Stimulated activated CD4-positive, alpha-beta T cell treated with anti-CD3 and anti-CD28 coated beads, TNF-alpha, amount 100 ng/mL, for 1 hour (primary cell): ENCODE data around the gene EYA2.

Experiments
- DNase-seq, 3 donors: peaks; one replicate each; pipeline ENCODE4 v3.0.0-alpha.2; 2020; ENCODE audit warnings: low read depth in 3 of 3, low spot score in 1 of 3

EYA2 gene

DNA sequence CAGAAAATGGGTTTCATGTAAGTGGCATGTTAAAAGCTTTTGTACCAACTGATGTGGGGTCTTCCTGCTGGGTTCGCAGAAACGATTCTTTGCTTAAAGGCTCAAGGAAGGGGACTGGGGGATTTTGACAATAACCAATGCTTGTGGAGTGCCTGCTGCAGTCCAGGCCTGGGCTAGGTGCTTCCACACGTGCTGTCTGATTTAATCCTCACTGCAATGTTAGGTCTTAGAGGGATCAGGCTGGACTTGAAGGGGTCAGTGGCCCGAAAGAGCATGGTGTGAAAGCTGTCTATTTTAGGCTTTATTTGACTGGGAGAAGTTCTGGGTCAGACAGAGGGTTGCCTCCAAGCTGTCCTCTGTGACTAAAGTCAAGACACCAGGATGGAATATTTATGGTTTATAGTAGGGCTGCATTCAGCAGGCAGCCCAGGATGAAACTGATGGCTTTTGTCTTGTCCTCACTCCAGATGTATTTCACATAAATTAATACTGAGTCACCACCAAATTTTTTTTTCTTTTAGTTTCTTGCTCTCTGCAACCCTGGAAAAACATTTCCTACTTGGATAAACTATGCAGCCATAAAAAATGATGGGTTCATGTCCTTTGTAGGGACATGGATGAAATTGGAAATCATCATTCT lies 242.7 kb downstream of the EYA2 start:
- no peak for DNase-seq

DNA sequence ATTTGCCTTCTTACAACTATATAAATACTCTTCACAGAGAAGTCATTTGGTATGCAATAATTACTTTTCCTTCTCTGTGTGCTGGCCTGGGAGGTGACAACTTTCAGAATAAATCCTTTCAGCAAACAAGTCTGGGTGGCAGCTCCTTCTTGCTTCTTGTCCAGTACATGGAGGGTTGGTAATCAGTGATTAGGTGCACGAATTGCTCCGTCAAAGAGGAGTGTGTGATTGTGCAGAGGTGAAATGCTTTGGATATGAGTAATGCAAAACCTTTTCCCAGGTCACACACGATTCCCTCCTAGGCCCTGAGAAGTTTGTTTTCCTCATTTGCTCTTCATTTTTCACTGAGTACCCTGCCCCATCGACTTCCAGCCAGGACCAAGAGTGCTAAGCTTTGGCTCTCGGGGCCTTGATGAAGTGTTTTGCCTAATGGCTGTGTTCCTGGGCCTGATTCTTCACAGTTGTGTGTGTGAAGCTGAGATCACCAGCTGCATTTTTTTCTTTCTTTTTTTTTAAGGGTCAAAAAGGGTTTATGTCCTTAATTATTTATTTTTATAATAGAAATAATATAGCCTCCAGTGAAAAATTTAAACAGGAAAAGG lies 245.4 kb downstream of the EYA2 start:
- no peak for DNase-seq

DNA sequence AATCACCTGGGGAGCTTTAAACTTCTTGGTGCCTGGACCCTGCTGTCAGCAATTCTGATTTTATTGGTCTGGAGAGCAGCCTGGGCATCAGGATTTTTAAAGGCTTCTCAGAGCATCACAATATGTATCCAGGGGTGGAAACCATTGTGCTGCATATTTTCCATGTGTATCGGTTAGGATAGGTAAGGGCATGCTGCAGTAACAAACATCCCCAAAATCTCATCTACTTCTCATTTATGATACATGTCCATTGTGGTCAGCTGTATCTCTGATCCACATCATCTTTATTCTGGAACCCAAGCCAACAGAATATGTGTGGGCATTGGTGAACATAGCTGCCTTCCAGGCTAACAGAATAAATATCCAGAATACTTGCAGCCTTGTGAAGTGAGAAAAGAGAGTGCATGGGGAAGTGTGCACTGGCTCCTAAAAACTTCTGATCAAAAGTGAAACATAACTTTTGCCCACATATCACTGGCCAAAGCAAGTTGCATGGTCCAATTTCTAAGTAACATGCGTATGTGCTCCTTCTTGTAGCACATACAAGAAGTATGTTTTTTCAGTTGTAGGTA lies 246.8 kb downstream of the EYA2 start:
- no peak for DNase-seq

DNA sequence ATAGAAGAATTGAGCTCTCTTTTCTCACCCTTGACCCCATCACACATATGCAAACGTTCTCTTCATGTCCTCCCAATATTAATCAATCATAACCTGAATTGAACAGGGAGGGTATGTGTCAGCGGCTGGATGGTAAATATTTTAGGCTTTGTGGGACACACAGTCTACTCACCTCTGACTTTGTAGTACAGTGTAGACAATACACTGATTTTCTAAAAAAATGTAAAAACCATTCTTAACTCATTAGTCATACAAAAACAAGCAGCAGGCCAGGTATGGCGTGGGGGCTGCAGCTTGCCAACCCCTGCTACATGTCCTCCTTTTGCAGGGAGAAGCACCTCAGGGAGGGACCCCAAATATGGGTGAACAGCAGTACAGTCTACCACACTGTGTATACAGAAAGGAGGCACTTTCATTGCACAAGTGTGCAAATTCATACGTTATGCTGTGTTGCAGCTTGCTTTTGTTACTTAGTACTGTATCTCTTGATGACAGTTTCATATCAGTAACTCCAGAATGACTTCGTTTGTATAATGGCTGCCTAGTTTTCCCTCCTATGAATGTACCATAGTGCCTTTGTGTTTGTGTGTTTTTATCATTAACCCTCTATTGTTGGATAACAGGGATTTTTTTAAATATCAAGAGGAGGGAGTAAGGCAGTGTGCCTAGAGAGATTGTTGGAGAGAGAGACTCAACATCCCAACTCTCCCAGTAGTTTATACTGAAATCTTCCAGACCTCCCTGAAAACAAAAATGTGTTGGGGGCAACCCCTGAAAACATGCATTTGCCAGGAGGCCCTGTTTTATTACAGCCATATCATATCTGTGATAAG lies 247.5 kb downstream of the EYA2 start:
- DNase-seq: no peak

DNA sequence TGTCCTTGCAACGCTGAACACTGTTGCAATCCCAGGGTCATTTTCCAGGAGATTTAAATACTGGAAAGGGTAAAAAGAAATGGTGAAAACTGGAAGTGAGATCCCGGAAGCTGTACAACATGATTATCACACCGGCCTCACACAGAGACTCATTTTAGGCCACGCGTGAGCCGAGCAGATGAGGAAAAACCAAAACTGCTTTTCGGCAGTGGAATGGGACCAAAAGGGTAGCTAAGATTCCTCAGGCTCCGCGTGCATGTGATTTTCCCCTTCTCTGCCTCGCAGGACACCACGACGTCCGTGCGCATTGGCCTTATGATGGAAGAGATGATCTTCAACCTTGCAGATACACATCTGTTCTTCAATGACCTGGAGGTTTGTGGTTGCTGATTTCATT lies 248.1 kb downstream of the EYA2 start:
- no peak for DNase-seq

DNA sequence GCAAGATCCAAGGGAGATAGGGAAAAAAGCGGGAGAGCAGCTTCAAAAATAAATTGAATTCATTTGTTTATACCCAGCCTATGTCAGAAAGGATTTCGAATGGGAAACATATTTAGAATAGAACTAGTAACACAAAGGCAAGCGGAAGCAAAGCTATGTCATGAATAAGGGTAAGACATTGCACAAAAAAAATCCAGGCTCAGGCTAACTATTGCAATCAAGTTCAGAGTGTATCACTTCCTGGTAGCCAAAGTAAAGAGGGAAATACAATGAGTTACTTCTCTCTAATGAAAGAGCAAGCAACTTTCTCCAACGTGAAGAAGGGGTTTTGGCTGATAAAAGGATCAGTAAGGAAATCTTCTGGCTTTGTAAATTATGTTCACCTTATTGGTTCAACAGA lies 249.0 kb downstream of the EYA2 start:
- DNase-seq: no peak

DNA sequence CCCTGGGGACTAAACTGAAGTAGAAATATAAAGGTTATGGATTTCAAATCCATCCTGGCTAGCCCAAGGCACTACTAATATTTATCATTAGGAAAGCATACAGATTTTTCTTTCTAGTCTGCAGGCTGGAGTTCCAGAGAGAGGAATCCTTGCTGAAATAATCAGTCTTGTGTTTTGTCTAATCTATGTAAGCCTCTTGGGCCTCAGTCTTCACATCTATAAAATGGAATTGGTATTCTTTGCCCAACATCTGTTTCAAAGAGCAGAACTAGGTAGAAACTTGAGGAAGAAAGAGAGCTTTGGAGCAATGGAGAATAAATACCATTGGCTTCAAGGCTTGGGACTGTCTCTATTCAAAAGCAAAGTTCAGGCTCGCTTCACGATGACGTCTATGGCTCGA lies 249.8 kb downstream of the EYA2 start:
- DNase-seq: no peak

DNA sequence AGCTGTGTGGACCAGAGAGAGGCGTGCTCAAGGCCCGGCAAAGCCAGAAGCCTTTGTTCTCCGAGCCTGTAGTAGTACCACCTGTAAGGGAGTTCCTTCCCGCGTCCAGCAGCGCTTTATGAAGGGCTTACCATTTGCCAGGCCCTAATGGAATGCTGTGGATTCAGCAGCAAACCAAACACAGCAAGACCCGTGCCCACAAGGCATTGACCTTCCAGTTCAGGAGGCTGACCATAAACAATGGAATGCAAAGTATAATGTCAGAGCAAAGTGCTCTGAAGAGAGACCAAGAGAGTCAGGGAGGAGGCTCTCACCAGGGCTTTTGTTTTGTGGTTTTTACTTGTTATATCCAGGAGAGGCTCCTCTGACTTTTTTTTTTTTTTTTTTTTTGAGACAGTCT lies 252.0 kb downstream of the EYA2 start:
- DNase-seq: no peak

DNA sequence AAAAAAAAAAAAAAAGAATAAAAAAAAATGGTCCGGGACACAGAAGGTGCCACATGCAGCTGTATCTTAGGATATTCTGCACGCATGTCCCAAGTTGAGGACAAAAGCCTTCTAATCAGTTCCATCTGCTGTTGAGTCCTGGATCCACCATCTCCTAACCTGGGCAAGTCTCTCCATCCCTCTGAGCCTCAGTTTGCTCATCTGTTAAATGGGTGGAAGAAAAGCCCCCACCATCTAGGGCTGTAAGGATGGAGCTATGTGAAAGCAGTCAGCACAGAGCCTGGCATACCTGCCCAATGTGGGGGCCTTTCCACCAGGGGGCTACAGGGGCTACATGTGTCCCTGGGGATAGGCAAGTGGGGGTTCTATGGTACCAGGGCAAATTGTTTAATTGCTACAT lies 253.4 kb downstream of the EYA2 start:
- DNase-seq: no peak

DNA sequence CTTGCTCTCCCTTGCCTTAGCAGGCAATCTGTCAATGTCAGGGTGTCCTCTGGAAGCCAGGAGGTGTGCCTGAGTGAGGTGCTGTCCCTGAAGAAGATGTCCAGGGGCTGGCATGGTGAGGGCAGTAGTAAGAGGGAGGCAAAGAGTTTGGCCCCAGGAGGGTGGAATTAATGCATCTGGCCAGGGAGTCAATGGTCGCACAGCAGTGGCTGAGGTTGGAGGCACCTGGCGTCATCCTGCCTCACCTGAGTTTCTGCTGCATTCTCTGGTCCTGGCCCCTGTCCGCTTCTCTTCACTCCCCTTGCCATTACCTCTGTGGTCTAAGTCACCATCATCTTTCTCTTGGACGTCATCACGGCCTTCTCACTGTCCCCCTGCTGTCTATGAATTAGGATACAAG lies 255.3 kb downstream of the EYA2 start:
- DNase-seq: no peak

DNA sequence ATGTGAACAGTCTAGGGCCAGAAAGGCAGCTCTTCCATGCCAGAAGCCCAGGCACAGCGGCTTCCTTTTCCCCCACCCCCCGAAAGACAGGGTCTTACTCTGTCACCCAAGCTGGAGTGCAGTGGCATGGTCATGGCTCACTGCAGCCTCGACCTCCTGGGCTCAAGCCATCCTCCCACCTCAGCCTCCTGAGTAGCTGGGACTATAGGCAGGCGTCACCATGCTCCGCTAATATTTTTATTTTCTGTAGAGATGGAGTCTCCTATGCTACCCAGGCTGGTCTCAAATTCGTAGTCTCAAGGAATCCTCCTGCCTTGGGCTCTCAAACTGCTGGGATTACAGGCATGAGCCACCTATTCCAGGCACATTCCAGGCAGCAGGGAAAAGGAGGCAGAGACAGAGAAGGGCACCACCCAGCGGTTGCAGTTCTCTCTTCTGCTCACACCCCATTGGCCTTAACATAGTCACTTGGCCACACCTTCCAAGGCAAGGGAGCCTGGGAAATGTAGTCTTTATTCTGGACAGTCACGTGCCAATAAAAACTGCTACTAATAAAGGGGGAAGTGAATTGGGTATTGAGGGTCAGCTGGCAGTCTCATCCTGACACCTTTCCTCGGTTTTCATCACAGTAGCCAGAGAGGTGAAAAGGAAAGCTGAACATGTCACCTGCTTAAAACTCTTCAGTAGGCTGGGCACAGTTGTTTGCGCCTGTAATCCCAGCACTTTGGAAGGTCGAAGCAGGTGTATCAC lies 255.9 kb downstream of the EYA2 start:
- no peak for DNase-seq

DNA sequence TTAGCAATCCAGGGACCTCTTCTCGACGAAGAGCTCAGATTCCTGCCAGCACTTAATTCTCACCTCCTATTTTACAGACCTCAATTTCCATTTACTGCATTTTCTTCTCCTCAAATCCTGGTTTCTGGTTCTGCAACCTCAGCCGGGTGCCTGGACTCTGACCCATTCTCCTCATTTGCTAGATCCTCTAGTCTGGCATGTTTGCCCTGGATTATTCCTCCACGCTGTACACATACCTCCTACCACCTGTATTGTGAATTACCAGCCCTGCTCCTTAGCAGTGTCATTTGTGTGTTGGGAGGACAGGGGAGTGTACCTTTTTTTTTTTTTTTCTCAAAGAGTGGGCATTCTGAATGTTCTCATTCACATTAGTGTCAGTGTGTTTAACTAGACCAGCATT lies 257.4 kb downstream of the EYA2 start:
- DNase-seq: no peak

DNA sequence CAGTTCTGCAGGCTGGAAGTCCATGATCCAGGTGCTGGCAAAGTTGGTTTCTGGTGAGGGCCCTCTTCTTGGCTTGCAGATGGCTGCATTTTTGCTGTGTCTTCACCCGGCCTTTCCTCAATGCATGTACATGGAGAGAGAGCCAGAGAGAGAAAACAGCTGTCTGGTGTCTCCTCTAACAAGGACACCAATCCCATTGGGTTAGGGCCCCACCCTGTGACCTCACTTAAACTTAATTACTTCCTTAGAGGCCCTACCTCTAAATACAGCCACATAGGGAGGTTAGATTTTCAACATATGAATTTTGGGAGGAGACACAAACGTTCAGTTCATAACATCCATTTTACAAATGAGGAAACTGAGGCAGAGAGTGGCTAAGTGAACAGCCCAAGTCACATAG lies 259.4 kb downstream of the EYA2 start:
- DNase-seq: no peak

DNA sequence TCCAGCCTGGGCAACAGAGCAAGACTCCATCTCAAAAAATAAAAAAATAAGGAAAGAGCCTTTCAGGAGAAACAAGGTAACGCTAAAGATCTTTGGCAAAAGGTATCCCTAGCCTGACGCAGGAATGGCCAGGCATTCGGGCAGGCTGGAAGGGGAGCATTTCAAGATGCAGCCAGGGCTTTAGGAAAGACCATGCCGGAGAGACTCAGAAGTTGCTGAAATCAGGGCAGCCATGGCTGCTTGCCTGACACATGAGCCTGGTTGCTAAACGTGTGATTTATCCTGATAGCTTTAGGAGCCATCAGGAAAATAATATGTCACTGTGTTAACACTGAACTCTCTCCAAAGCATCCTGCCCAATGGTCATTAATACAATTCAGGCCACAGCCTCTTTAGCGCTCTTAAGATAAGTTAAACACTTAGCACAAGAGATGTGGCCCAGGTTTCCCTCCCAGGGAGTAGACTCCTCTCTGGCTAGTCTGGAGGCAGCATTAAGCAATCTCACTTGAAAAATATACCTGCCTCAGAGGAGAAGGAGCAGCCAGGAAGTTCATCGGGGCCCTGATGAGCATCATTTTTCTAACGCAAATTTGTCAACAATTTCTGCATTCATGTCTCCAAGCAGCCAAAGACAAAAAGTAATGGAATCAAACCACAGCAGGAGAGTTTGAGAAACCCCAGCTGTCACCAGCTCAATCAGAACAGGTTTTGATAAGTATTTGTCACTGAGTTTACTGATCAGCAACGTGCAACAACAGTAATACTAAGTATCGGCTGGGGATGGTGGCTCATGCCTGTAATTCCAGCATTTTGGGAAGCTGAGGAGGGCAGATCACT lies 261.9 kb downstream of the EYA2 start:
- no peak for DNase-seq

DNA sequence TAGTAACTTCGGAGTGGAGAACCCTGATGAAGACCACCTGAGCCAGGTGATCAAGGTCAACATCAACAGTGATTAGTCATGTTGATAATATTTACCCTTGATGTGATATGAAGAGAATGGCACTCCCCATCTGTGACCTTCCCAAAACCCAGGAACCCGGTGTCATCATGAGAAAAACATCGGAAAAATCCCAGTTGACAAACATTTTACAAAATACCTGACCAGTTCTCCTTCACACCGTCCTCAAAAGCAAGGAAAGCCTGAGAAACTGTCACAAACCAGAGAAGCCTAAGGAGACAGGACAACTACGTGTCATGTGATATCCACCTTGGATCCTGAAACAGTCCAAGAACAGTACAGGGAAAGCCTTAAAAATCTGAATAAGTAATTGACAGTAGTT lies 264.5 kb downstream of the EYA2 start:
- no peak for DNase-seq

DNA sequence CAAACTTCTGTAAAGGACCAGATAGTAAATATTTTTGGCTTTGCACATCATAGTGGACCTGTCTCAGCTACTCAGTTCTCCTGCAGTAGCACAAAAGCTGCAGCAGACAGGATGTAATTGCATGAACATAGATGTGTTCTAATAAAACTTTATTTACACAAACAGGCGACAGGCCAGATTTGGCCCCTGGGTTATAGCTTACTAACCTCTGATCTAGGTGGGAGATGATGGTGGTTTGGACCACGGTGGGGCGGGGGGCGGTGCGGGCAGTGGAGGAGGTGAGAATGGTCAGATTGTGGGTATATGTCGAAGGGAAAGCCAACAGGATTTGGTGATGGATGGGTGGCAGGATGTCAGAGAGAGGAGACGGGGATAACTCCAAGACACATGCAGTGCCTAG lies 265.6 kb downstream of the EYA2 start:
- DNase-seq: no peak

DNA sequence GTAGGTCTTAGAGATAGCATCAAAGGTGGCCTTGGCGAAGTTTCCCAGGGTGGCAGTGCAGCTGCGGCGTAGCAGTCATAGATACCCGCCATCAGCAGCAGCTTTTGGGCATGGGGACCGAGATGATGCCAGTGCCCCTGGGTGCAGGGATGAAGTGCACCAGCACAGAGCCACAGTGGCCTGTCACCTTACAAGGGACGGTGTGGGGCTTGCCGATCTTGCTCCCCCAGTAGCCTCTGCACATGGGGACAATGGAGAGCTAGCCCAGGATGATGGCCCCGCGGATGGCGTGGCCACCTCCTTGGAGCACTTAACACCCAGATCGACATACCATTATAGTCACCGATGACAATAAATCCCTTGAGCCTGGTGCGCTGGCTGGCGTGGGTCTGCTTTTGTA lies 266.3 kb downstream of the EYA2 start:
- DNase-seq: no peak

DNA sequence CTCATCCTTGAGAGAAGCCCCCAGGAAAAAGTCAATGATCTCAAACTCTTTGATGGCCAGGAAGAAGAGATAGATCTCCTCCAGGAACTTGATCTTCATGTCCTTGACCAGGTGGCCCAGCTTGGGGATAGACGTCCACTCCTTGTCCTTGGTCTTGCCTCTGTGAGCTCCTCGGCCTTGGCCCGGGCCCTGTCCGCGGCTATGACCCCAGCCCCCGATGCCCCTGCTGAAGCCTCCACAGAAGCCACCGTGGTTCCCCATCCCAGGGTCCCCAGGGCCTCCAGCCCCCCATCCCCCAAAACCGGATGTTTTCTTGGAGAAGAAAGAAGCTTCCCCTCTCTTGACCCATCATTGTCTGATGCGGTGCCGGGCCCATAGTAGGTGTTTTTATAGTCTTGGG lies 266.8 kb downstream of the EYA2 start:
- DNase-seq: no peak

DNA sequence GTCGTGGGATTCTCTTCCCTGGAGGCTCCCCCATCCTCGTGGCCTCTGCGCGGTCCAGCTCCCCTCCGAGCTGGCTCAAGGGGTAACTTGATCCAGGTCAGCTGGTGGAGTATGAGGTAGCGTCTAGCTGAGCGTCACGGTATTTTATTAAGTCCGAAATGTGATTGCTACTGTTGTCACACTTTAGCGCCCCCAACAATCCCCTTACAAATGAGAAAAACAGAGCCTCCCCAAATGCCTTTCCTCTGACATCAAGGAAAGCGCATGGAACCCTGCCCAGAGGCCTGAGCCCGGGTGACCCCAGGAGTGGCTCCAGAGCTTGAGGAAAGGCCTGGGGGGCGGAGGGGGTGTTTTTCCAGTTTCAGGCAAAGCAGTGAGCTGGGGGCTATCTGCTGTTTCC lies 269.5 kb downstream of the EYA2 start:
- DNase-seq: no peak

DNA sequence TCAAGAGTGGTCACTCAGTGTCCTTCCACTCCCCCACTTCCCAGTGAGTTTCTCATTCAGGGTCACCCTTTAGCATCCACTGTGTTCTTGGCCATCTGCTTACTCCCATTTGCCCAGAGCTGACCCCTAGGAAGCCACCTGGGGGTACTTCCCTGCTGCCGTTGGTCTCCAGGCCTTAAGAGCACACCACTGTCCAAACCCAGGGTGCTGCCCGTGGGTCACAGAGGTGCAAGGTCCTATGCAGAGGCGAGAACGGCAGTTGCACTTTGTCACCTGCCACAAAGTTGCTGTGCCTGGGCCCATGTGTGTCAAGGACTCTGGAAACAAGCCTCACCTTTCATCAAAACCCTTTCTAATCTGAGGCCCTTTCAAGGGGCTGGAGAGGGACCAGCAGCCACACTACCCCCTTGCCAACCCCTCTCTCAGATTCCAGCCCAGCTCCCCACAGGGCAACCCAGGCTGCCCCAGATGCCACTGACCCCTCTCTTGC lies 270.8 kb downstream of the EYA2 start:
- no peak for DNase-seq
